Endothelial cell (in vitro differentiated cells): ENCODE measurements around the gene SPOCK1. TPM values are rescaled to one million over a fixed set of nuclear protein-coding genes. Genes with fewer than 3 reads are reported as not detected.

Experiments
- DNase-seq: peaks from one replicate; pipeline ENCODE4 v3.0.0; 2021; ENCODE audit warnings: low spot score
- H3K27ac Mint-ChIP-seq: one replicate; pipeline ENCODE4 v1.8.0; 2021; ENCODE audit warnings: mixed read lengths, inconsistent platforms; ENCODE audit not compliant: unreplicated experiment
- H3K27me3 Mint-ChIP-seq: one replicate; pipeline ENCODE4 v1.8.0; 2021; ENCODE audit warnings: mild to moderate bottlenecking, moderate library complexity, mixed read lengths, inconsistent platforms; ENCODE audit not compliant: unreplicated experiment
- H3K36me3 Mint-ChIP-seq: one replicate; pipeline ENCODE4 v1.8.0; 2021; ENCODE audit warnings: mild to moderate bottlenecking, low read depth, mixed read lengths, inconsistent platforms; ENCODE audit not compliant: unreplicated experiment
- H3K4me1 Mint-ChIP-seq: one replicate; pipeline ENCODE4 v1.8.0; 2021; ENCODE audit warnings: mild to moderate bottlenecking, mixed read lengths, inconsistent platforms; ENCODE audit not compliant: unreplicated experiment
- H3K4me3 Mint-ChIP-seq: one replicate; pipeline ENCODE4 v1.8.0; 2021; ENCODE audit warnings: mild to moderate bottlenecking, mixed read lengths, inconsistent platforms; ENCODE audit not compliant: unreplicated experiment
- H3K9me3 Mint-ChIP-seq: one replicate; pipeline ENCODE4 v1.8.0; 2021; ENCODE audit warnings: mixed read lengths, inconsistent platforms; ENCODE audit not compliant: unreplicated experiment
- CTCF ChIP-seq: fragments of 200-600 bp; sonication (generic); IDR thresholded peaks from one replicate; pipeline ENCODE4 v1.5.0; 2021; ENCODE audit warnings: antibody characterized with exemption; ENCODE audit not compliant: unreplicated experiment
- total RNA-seq: library from RNA; stranded (reverse); fragmentation: NEBNext Ultra II Directional; extraction: Animal tissue kit (Norgen Biotek cat#: 25700); gene quantifications from one replicate; pipeline ENCODE4 v1.2.1, GENCODE V29; 2021; ENCODE audit not compliant: unreplicated experiment

Gene SPOCK1
- total RNA-seq, 1 donor from 2014 or later: 8.7 TPM

DNA sequence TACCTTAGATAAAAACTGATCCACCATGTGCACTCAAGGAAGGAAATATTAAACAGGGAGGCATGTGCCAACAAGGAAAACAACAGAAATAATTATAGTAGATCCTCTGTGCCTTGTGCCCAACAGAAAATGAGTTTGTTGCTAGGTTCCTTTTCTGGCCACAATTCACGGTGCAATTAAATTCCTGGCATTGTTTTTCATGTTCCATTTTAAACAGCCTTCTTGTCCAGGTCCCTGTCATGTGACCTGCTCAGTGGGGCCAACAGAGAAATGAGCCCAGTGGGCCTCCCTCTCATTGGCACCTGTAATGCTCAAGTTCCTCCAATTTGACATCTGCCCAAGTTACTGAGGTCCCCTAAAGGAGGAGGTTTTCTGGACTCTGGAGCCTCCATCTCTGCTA is 56.5 kb downstream of the SPOCK1 start:
- no peak overlapping the region for H3K4me3 Mint-ChIP-seq
- peaks cover 5% of the 10 kb centered on the region for H3K4me1 Mint-ChIP-seq
- no peak overlapping the region for H3K27ac Mint-ChIP-seq
- peaks cover 6% of the 10 kb centered on the region for H3K27me3 Mint-ChIP-seq
- TF ChIP-seq CTCF: no peak
- DNase-seq: no peak
- H3K36me3 Mint-ChIP-seq: no peaks in the 10 kb centered on the region
- no peaks in the 10 kb centered on the region for H3K9me3 Mint-ChIP-seq

DNA sequence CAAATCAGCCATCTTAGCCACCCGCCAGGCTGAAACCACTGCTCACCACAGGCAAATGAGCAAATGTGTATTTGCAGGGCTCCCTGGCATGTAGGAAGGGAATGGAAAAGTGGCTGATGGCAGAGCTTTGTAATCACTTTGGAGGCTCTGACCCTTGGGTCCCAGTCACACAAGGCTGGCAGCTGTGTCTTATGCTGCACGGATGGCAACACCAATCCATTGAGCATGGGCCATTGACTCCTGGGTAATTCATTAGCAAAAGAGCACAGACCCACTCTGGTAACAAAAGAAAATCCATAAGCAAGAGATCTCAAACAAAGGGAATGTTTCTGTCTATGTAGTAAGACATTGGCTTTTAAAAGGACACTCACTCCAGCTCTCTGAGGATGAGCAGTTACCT is 57.6 kb downstream of the SPOCK1 start:
- Mint-ChIP-seq H3K27ac (no peak overlapping the region), H3K4me3 (no peak overlapping the region)

DNA sequence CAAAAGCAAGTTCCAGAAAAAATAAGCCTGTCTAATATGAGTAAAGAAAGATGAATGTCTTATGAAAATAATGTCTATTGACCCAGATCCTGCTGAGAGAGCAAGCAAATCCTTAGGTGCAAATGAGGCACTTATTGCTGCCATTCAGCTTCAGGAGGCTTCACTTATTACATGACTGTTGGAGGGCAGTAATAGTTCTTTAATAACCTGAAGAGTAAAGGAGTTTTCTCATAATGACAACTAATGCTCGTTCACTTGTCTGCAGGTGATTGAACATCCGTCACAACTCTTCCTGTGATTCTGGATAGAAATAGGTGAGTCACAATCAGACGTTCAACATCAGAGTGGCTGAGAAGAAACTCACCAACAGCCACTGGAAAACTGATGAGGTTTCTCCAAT is 58.3 kb downstream of the SPOCK1 start:
- H3K27me3 Mint-ChIP-seq: peaks cover 6% of the 10 kb centered on the region
- no peak overlapping the region for H3K4me3 Mint-ChIP-seq
- no peaks in the 10 kb centered on the region for H3K36me3 Mint-ChIP-seq
- H3K27ac Mint-ChIP-seq: no peak overlapping the region
- no peak for DNase-seq
- H3K9me3 Mint-ChIP-seq: no peaks in the 10 kb centered on the region
- H3K4me1 Mint-ChIP-seq: peaks cover 5% of the 10 kb centered on the region
- TF ChIP-seq CTCF: no peak

More for the DNA sequence above, 57.6 kb downstream of the SPOCK1 start:
- TF ChIP-seq CTCF: no peak
- Mint-ChIP-seq H3K9me3 (no peaks in the 10 kb centered on the region), H3K4me1 (peaks cover 5% of the 10 kb centered on the region), H3K27me3 (peaks cover 6% of the 10 kb centered on the region), H3K36me3 (no peaks in the 10 kb centered on the region)
- DNase-seq: no peak

DNA sequence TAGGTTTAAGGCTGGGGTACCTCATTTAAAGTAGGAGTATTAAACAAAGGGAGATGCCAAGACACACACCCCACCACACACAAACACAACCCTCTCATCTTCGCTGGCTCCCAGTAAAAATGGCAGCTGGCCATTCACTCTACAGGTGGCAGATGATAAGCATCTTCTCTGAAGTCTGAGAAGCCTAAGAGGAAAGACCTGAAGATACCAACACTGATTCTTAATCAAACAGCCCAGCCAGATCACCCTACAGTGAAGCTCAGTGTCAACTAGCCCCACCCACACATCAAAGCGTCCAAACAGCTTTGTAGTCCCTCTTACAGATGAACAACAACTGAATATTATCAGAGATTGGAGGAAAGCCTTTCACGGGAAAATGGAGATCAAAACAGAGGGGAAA is 59.5 kb downstream of the SPOCK1 start:
- Mint-ChIP-seq H3K9me3 (no peaks in the 10 kb centered on the region), H3K4me3 (no peak overlapping the region), H3K27me3 (peaks cover 6% of the 10 kb centered on the region), H3K27ac (no peak overlapping the region), H3K4me1 (peaks cover 5% of the 10 kb centered on the region), H3K36me3 (no peaks in the 10 kb centered on the region)
- TF ChIP-seq CTCF: no peak
- no peak for DNase-seq

DNA sequence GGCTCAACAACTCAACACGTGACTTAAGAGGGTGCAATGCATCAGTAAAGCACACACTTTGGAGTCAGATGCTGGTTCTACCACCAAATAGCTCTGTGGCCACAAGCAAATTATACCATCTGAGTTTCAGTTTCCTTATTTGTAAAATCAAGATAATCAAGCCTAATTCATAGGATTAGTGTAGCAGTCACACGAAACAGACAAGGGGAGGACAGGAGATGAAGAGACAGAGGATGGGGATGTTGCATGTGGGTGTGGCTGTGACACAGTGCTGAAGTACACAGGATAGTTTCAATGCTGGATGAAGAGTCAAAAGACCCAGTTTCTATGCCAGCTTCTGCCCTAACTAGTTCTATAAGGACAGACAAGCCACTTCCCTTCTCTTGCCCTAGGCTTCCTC is 60.2 kb downstream of the SPOCK1 start:
- H3K27me3 Mint-ChIP-seq: peaks cover 6% of the 10 kb centered on the region
- no peak overlapping the region for H3K27ac Mint-ChIP-seq

More for the DNA sequence above, 60.2 kb downstream of the SPOCK1 start:
- no peak for TF ChIP-seq CTCF
- H3K4me1 Mint-ChIP-seq: peaks cover 5% of the 10 kb centered on the region
- no peak for DNase-seq
- H3K4me3 Mint-ChIP-seq: no peak overlapping the region
- no peaks in the 10 kb centered on the region for H3K36me3 Mint-ChIP-seq
- no peaks in the 10 kb centered on the region for H3K9me3 Mint-ChIP-seq
